GM23248 (cell line): ENCODE measurements around the gene CCDC134.

Experiments used
- EZH2 ChIP-seq: fragments of 200-600 bp; sonication (generic); IDR thresholded peaks from 2 replicates; pipeline ENCODE4 v1.6.1; 2018; ENCODE audit warnings: antibody characterized with exemption, mild to moderate bottlenecking; ENCODE audit not compliant: insufficient read depth, poor library complexity, severe bottlenecking
- EZH2phosphoT487 ChIP-seq: fragments of 200-600 bp; sonication (generic); IDR thresholded peaks from 2 replicates; pipeline ENCODE4 v1.6.1; 2018; ENCODE audit warnings: antibody characterized with exemption, moderate library complexity, mild to moderate bottlenecking, low read depth; ENCODE audit not compliant: insufficient read depth

GRCh38 chr22:41781507-41781906 lies 19.0 kb upstream of the CCDC134 start:
- TF ChIP-seq EZH2phosphoT487 = no peak
- TF ChIP-seq EZH2 = no peak
